Neural progenitor cell (in vitro differentiated cells): ENCODE data around the gene ZBTB46.

Experiments used
- EZH2 ChIP-seq: fragments of 200-600 bp; sonication (generic); IDR thresholded peaks from 2 replicates; pipeline ENCODE4 v1.6.1; 2017; ENCODE audit warnings: antibody characterized with exemption, mild to moderate bottlenecking, moderate library complexity
- EZH2phosphoT487 ChIP-seq: fragments of 200-600 bp; sonication (generic); IDR thresholded peaks from 2 replicates; pipeline ENCODE4 v1.6.1; 2017; ENCODE audit warnings: antibody characterized with exemption
- TF ChIP-seq, protein P1 (sequence below): fragments of 200-600 bp; sonication (generic); IDR thresholded peaks from 2 replicates; pipeline ENCODE4 v1.5.1; 2017; ENCODE audit warnings: antibody characterized with exemption, mild to moderate bottlenecking

DNA sequence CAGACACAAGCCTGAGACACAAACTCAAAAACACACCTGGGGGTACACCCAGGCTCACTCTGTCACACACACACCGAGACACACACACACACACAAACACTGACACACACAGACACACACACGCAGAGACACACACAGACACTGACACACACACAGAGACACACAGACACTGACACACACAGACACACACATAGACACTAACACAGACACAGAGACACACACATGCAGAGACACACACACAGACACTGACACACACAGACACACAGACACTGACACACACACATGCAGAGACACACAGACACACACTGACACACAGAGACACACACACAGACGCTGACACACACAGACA, 15.8 kb upstream of the ZBTB46 start:
- TF ChIP-seq, protein P1, sequence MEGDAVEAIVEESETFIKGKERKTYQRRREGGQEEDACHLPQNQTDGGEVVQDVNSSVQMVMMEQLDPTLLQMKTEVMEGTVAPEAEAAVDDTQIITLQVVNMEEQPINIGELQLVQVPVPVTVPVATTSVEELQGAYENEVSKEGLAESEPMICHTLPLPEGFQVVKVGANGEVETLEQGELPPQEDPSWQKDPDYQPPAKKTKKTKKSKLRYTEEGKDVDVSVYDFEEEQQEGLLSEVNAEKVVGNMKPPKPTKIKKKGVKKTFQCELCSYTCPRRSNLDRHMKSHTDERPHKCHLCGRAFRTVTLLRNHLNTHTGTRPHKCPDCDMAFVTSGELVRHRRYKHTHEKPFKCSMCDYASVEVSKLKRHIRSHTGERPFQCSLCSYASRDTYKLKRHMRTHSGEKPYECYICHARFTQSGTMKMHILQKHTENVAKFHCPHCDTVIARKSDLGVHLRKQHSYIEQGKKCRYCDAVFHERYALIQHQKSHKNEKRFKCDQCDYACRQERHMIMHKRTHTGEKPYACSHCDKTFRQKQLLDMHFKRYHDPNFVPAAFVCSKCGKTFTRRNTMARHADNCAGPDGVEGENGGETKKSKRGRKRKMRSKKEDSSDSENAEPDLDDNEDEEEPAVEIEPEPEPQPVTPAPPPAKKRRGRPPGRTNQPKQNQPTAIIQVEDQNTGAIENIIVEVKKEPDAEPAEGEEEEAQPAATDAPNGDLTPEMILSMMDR, result no peak
- TF ChIP-seq EZH2 (no peak), EZH2phosphoT487 (no peak)
